Measurements from ENCODE around the gene DNMBP. TPM values are rescaled to one million over a fixed set of nuclear protein-coding genes. Genes with fewer than 3 reads are reported as not detected.
A peak's percentile ranks its signal among the peaks of the same experiment; 100 is the strongest.
"Not testable (repeated sequence)": the region's sequence is repeated elsewhere in the genome, so short reads cannot be mapped to it uniquely, and the experiment has no call there.

Gene DNMBP
- total RNA-seq, 2 donors from 2014 or later: 17.9 to 34.2 TPM

DNA sequence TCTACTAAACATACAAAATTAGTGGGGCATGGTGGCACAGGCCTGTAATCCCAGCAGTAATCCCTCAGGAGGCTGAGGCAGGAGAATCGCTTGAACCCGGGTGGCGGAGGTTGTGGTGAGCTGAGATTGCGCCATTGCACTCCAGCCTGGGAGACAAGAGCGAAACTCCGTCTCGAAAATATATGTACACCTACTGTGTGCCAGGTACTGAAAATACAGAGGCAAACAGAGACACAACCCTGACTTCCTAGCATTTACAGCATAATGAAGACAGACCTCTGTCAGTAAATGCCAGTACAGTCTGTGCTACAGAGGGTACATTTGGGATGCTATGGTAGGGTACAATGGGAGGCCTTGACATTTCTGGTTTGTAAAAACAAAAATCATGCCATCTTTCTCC is 160.7 kb downstream of the DNMBP start:
- DNase-seq (ENCODE audit: low spot score): no peak
- Histone ChIP-seq H3K27ac (no peak overlapping the region), H3K4me1 (ENCODE audit: control insufficient read depth in 1 of 2, low read depth in 2 of 2) (peaks cover 0 to 10% of the 10 kb centered on the region in 2 donors), H3K27me3 (replicated peaks; ENCODE audit: insufficient read depth) (no peaks in the 10 kb centered on the region), H3K9me3 (no peaks in the 10 kb centered on the region), H3K36me3 (no peaks in the 10 kb centered on the region), H3K4me3 (no peak overlapping the region)
- TF ChIP-seq CTCF (IDR thresholded peaks at IDR 0.05): no peak
- ATAC-seq (ENCODE audit: insufficient number of reproducible peaks, low FRiP score, low read depth): no peak

DNA sequence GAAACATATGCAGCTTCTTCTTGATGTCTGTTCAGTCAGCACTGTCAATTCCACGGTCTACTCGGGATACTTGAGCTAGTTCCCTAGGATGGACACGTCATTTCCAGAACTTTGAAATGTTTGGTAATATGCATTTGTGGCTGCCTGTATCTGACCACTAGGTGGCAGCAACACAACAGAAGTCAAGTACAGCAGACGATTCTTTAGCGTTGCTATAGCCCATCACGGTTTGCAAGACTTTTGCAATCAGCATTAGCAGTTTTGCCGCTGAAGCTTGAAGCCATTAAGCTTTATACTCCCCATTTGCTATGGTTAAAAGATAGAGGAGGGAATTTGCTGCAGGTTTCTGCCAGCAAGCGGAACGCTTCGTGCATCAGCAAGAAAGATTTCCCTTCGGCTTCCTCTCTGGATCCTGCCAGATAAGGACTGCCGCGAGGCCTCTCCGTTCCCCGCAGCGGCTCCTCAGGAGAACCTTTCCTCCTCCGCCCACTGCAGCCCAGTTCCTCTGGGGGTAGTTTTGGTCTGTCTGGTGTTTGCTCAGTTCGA is 163.8 kb downstream of the DNMBP start:
- DNase-seq (ENCODE audit: low spot score) (peak; percentile 21), ATAC-seq (ENCODE audit: insufficient number of reproducible peaks, low FRiP score, low read depth) (peak; percentile 90)
- TF ChIP-seq CTCF (IDR thresholded peaks at IDR 0.05): peak; percentile 90
- H3K27me3 ChIP-seq (replicated peaks; ENCODE audit: insufficient read depth): no peaks in the 10 kb centered on the region
- no peaks in the 10 kb centered on the region for H3K36me3 ChIP-seq
- H3K4me1 ChIP-seq (ENCODE audit: control insufficient read depth in 1 of 2, low read depth in 2 of 2): peaks cover 0 to 10% of the 10 kb centered on the region in 2 donors
- peak overlapping the region; percentile 66 for H3K4me3 ChIP-seq
- H3K27ac ChIP-seq: no peak overlapping the region
- H3K9me3 ChIP-seq: no peaks in the 10 kb centered on the region

- H3K9me3 ChIP-seq: no peaks in the 10 kb centered on the region
- TF ChIP-seq CTCF (IDR thresholded peaks at IDR 0.05): no peak
- no peak for ATAC-seq (ENCODE audit: insufficient number of reproducible peaks, low FRiP score, low read depth)
- H3K27me3 ChIP-seq (replicated peaks; ENCODE audit: insufficient read depth): no peaks in the 10 kb centered on the region
- no peak for DNase-seq (ENCODE audit: low spot score)
- H3K36me3 ChIP-seq: no peaks in the 10 kb centered on the region
- peaks cover 0 to 10% of the 10 kb centered on the region in 2 donors for H3K4me1 ChIP-seq (ENCODE audit: control insufficient read depth in 1 of 2, low read depth in 2 of 2)
- no peak overlapping the region for H3K4me3 ChIP-seq
- no peak overlapping the region for H3K27ac ChIP-seq
Measured at GRCh38 chr10:99844433-99844955, 165.3 kb downstream of the DNMBP start.

- no peak for TF ChIP-seq CTCF (IDR thresholded peaks at IDR 0.05)
- peaks cover 0 to 10% of the 10 kb centered on the region in 2 donors for H3K4me1 ChIP-seq (ENCODE audit: control insufficient read depth in 1 of 2, low read depth in 2 of 2)
- no peaks in the 10 kb centered on the region for H3K36me3 ChIP-seq
- no peaks in the 10 kb centered on the region for H3K27me3 ChIP-seq (replicated peaks; ENCODE audit: insufficient read depth)
- no peaks in the 10 kb centered on the region for H3K9me3 ChIP-seq
- DNase-seq (ENCODE audit: low spot score) (no peak), ATAC-seq (ENCODE audit: insufficient number of reproducible peaks, low FRiP score, low read depth) (no peak)
- no peak overlapping the region for H3K27ac ChIP-seq
- no peak overlapping the region for H3K4me3 ChIP-seq
Measured at GRCh38 chr10:99843310-99843709, 166.4 kb downstream of the DNMBP start.

GRCh38 chr10:99841746-99842145 is 168.0 kb downstream of the DNMBP start:
- Histone ChIP-seq H3K27ac (no peak overlapping the region), H3K36me3 (no peaks in the 10 kb centered on the region), H3K9me3 (no peaks in the 10 kb centered on the region), H3K27me3 (replicated peaks; ENCODE audit: insufficient read depth) (no peaks in the 10 kb centered on the region), H3K4me1 (ENCODE audit: control insufficient read depth in 1 of 2, low read depth in 2 of 2) (peaks cover 0 to 10% of the 10 kb centered on the region in 2 donors), H3K4me3 (no peak overlapping the region)
- DNase-seq (ENCODE audit: low spot score) (no peak), ATAC-seq (ENCODE audit: insufficient number of reproducible peaks, low FRiP score, low read depth) (no peak)
- no peak for TF ChIP-seq CTCF (IDR thresholded peaks at IDR 0.05)

GRCh38 chr10:99840859-99841258 is 168.9 kb downstream of the DNMBP start:
- H3K4me1 ChIP-seq (ENCODE audit: control insufficient read depth in 1 of 2, low read depth in 2 of 2); H3K9me3 ChIP-seq; H3K4me3 ChIP-seq; H3K27me3 ChIP-seq (replicated peaks; ENCODE audit: insufficient read depth); ATAC-seq (ENCODE audit: insufficient number of reproducible peaks, low FRiP score, low read depth); H3K27ac ChIP-seq; H3K36me3 ChIP-seq; DNase-seq (ENCODE audit: low spot score): not testable (repeated sequence)
